Measurements from ENCODE around the gene GIGYF1. TPM values are rescaled to one million over a fixed set of nuclear protein-coding genes. Genes with fewer than 3 reads are reported as not detected.

The GIGYF1 gene
- total and polyA plus RNA-seq, 2 of the 13 experiments (the other 11 are each of a cell fraction or from before 2014, with no cell fraction given) = 7.6 to 16.1 TPM

- TF ChIP-seq SOX5 (CRISPR knock-in tag; IDR thresholded peaks at IDR 0.05; ENCODE audit: borderline replicate concordance) (peak; percentile 64; the same call in 1 of the 2 replicates), ZNF597 (CRISPR knock-in tag; IDR thresholded peaks at IDR 0.05) (0 out of 2 replicates have a peak, but pooled peaks have one; percentile 49), ZNF460 (CRISPR knock-in tag; IDR thresholded peaks at IDR 0.05; ENCODE audit: borderline replicate concordance) (no peak), TBX3 (IDR thresholded peaks at IDR 0.05; ENCODE audit: borderline replicate concordance) (0 out of 2 replicates have a peak, but pooled peaks have one; percentile 45), ZNF720 (CRISPR knock-in tag; IDR thresholded peaks at IDR 0.05) (no peak), EP300 (IDR thresholded peaks at IDR 0.05; ENCODE audit: low read depth in 2 of 2, low read length in 2 of 2) (no peak), EP300 (CRISPR knock-in tag; IDR thresholded peaks at IDR 0.05; ENCODE audit: borderline replicate concordance) (no peak), POLR2A (IDR thresholded peaks at IDR 0.05; ENCODE audit: insufficient read depth in 1 of 2, low read depth in 2 of 2, low read length in 2 of 2) (peak; percentile 51 to 89), ZNF609 (CRISPR knock-in tag; IDR thresholded peaks at IDR 0.05; ENCODE audit: borderline replicate concordance) (no peak; the same call in 1 of the 2 replicates), ZNF570 (CRISPR knock-in tag; IDR thresholded peaks at IDR 0.05; ENCODE audit: borderline replicate concordance) (no peak), ZNF142 (CRISPR knock-in tag; IDR thresholded peaks at IDR 0.05) (no peak), GABPA (IDR thresholded peaks at IDR 0.05; ENCODE audit: low read depth, low read length) (peak; percentile 27; the same call in 1 of the 2 replicates), GABPA (CRISPR knock-in tag; IDR thresholded peaks at IDR 0.05; ENCODE audit: low read depth) (peak; percentile 83), GTF3A (CRISPR knock-in tag; conservative IDR thresholded peaks at IDR 0.05) (0 out of 2 replicates have a peak, but pooled peaks have one; percentile 87), RXRA (CRISPR knock-in tag; IDR thresholded peaks at IDR 0.05) (0 out of 2 replicates have a peak, but pooled peaks have one; percentile 21), ZNF124 (CRISPR knock-in tag; IDR thresholded peaks at IDR 0.05) (no peak), KLF11 (CRISPR knock-in tag; IDR thresholded peaks at IDR 0.05) (no peak), ZNF572 (CRISPR knock-in tag; IDR thresholded peaks at IDR 0.05) (peak; percentile 91)
Observed at GRCh38 chr7:100705753-100706671, 12.0 kb upstream of the GIGYF1 start, which contains the start of gene POP7 (continued).

All from HepG2 (cell line).